Body of pancreas (tissue), 4 donors: ENCODE data around the gene GLS2. TPM values are rescaled to one million over a fixed set of nuclear protein-coding genes. Genes with fewer than 3 reads are reported as not detected.
A peak's percentile ranks its signal among the peaks of the same experiment; 100 is the strongest.

Experiments
- ATAC-seq: fragments of 150-250 bp; one replicate; pipeline ENCODE4 v1.9.1; 2016
- DNase-seq, 4 donors: peaks; one replicate each; pipeline ENCODE4 v3.0.0-alpha.2; 2019
- H3K27ac ChIP-seq, 4 donors: fragments of 200-600 bp; sonication (generic); 1 replicate in 3 of 4; 2 replicates in 1 of 4; pipeline versions ENCODE4 v1.5.1 to v1.6.1; 2016 to 2019; ENCODE audit warnings: mild to moderate bottlenecking in 1 of 4, mixed read lengths in 1 of 4, moderate library complexity in 1 of 4
- H3K27me3 ChIP-seq, 2 donors: fragments of 200-600 bp; sonication (generic); one replicate each; pipeline ENCODE4 v1.6.0; 2016; ENCODE audit warnings: mild to moderate bottlenecking in 1 of 2
- H3K36me3 ChIP-seq, 2 donors: fragments of 200-600 bp; sonication (generic); replicated peaks in 1 of 2; 2 replicates each; pipeline ENCODE4 v1.5.1; 2016; ENCODE audit warnings: low read depth in 2 of 2; ENCODE audit not compliant: insufficient read depth in 1 of 2
- H3K4me1 ChIP-seq: fragments of 200-600 bp; sonication (generic); one replicate; pipeline ENCODE4 v1.6.0; 2016
- H3K4me3 ChIP-seq, 2 donors: fragments of 200-600 bp; sonication (generic); 1 replicate in 1 of 2; 2 replicates in 1 of 2; pipeline ENCODE4 v1.5.1; 2016 to 2019
- H3K9me3 ChIP-seq, 3 donors: fragments of 200-600 bp; sonication (generic); 1 replicate in 2 of 3; 2 replicates in 1 of 3; pipeline ENCODE4 v1.5.1; 2016
- CTCF ChIP-seq, 7 experiments: fragments of 450-650 bp in 4 of 7; fragments of 200-600 bp in 3 of 7; sonication (generic) in 3 of 7; IDR thresholded peaks; one replicate each; pipeline ENCODE4 v1.5.1; 2016 to 2019; ENCODE audit warnings: antibody characterized with exemption in 7 of 7
- POLR2A ChIP-seq, 3 donors: fragments of 450-650 bp; IDR thresholded peaks; one replicate each; pipeline ENCODE4 v1.6.1; 2016; ENCODE audit warnings: antibody characterized with exemption in 3 of 3, mild to moderate bottlenecking in 2 of 3
- WGBS, 2 donors: methylation state at CpG; one replicate each; pipeline ENCODE4 v1.1.5; 2017; 5-methylcytosine and 5-hydroxymethylcytosine counted together
- intact Hi-C: fragments of 100-400 bp; cut with DNase I; formaldehyde crosslinking; loops from one replicate; pipeline ENCODE4 v1.15.1; 2023
- total RNA-seq, 2 donors: library from RNA; depleted of rRNA; stranded (reverse); fragments of >200 nt; gene quantifications; one replicate each; pipeline ENCODE4 v1.1.0, GENCODE V29; 2016

The GLS2 gene
- total RNA-seq: 10 to 100 TPM; 44.4 to 45.5 TPM

DNA sequence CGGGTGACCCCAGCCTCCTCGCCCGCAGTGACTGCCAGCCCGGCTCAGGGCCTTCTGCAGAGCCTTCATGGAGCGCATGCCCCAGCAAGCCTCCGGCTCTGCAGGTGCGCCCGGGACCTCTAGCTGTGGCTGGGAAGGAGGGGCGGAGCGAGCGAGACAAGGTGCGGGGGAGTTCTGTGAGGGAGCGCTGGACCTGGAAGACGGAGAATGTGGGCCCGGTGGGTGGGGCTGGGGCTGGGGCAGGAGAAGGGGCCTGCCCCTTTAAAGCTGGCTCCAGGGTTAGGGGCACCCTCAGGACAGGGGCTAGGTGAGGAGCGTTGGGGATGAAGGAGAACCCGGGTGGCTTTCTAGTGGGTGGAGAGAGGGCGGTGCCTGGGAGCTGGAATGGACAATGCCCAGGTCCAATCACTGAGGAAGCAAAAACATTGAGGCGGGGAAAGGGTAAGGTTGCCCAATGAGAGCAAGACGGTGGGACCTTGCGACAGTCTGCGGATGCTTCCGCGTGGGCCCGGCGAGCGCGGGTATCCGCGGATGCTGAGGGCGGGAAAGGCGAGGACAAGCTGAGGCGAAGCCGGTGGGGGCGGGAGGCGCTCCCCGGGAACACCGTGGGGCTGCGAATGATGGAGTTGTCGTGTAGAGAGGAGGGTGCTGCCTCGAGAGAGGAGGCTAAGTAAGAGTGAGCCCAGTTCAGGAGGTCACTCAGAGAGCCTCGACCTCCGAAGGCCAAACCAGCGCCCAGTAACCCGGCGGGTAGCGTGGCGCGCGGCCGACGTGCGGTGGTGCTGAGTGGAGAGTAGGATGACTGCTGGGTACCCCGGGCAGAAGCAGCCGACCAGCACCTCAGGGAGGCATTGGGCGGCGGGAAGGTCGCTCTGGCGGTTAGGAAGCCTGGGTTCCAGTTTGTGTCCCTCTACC lies at the start of gene GLS2:
Gene GLS2, minus strand, starts transcription at position 121 of the 915 bp plus-strand sequence. Its CDS starts 43 bp downstream, at position 78.
- TF ChIP-seq POLR2A (IDR thresholded peaks at IDR 0.05): peak; percentile 77 to 90 (median 82)
- peak in 1 of 7 experiments; percentile 6 for TF ChIP-seq CTCF (IDR thresholded peaks at IDR 0.05)
- Histone ChIP-seq H3K4me3 (peak within 1 kb of the TSS; percentile 60 to 65), H3K9me3 (no peaks in the 10 kb centered on the region), H3K27me3 (no peaks in the 10 kb centered on the region), H3K36me3 (no peaks in the 10 kb centered on the region), H3K4me1 (peaks cover 25% of the 10 kb centered on the region), H3K27ac (peak within 1 kb of the TSS; percentile 80 to 88 (median 82))
- WGBS, 2 donors: 10 to 20% methylated on average over 35 to 51 of the region's 59 CpGs
- intact Hi-C loops: no loop called here
- ATAC-seq (peak; percentile 94), DNase-seq (peak; percentile 85 to 92 (median 86))

DNA sequence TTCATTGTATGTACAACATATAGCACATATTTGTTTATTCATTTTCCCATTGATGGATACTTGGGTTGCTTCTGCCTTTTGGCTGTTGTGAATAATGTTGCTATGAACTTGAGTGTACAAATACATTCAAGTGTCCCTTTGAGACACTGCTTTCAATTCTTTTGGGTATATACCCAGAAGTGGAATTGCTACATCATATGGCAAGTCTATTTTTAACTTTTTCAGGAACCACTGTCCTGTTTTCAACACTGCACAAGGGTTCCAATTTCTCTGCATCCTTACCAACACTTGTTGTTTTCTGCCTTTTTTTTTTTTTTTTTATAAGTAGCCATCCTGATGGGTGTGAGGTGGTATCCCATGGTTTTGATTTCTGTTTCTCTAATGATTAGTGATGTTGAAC lies 49.6 kb upstream of the GLS2 start:
- Histone ChIP-seq H3K27ac (no peak overlapping the region), H3K27me3 (no peaks in the 10 kb centered on the region), H3K4me1 (no peaks in the 10 kb centered on the region), H3K36me3 (no peaks in the 10 kb centered on the region), H3K4me3 (no peak overlapping the region), H3K9me3 (no peaks in the 10 kb centered on the region)
- TF ChIP-seq POLR2A (IDR thresholded peaks at IDR 0.05): no peak
- no peak for TF ChIP-seq CTCF (IDR thresholded peaks at IDR 0.05)
- no peak for DNase-seq
- intact Hi-C loops: no loop called here
- ATAC-seq: no peak

- Histone ChIP-seq H3K9me3 (no peaks in the 10 kb centered on the region), H3K4me3 (no peak overlapping the region), H3K27me3 (no peaks in the 10 kb centered on the region), H3K36me3 (no peaks in the 10 kb centered on the region), H3K4me1 (peaks cover 21% of the 10 kb centered on the region), H3K27ac (no peak overlapping the region)
- ATAC-seq (no peak), DNase-seq (no peak)
- intact Hi-C loops: no loop called here
- 75 to 87% methylated on average over 7 of the region's 7 CpGs for WGBS, 2 donors
- TF ChIP-seq POLR2A (IDR thresholded peaks at IDR 0.05): no peak
- TF ChIP-seq CTCF (IDR thresholded peaks at IDR 0.05): no peak
Measured at GRCh38 chr12:56530390-56531055, 42.6 kb upstream of the GLS2 start.

GRCh38 chr12:56529656-56530055 lies 41.7 kb upstream of the GLS2 start:
- TF ChIP-seq CTCF (IDR thresholded peaks at IDR 0.05) (no peak), POLR2A (IDR thresholded peaks at IDR 0.05) (no peak)
- Histone ChIP-seq H3K4me3 (no peak overlapping the region), H3K27ac (no peak overlapping the region), H3K9me3 (no peaks in the 10 kb centered on the region), H3K36me3 (no peaks in the 10 kb centered on the region), H3K27me3 (no peaks in the 10 kb centered on the region), H3K4me1 (peaks cover 21% of the 10 kb centered on the region)
- ATAC-seq (no peak), DNase-seq (no peak)
- intact Hi-C loops: no loop called here
- 86 to 87% methylated on average over 4 of the region's 4 CpGs for WGBS, 2 donors
